Fibroblast of mammary gland (primary cell): ENCODE results near the gene VSIG10L2.

ENCODE experiments used
- DNase-seq: peaks from one replicate; pipeline ENCODE4 v3.0.0-alpha.2; 2010; ENCODE audit warnings: low read depth
- H3K4me3 ChIP-seq: 2 replicates; pipeline ENCODE4 v1.5.1; 2011; ENCODE audit warnings: low read depth, mild to moderate bottlenecking, low read length, moderate library complexity; ENCODE audit not compliant: control insufficient read depth
- TF ChIP-seq, protein P1 (sequence below): conservative IDR thresholded peaks from 2 replicates; pipeline ENCODE4 v1.5.1; 2011; ENCODE audit warnings: low read depth, low read length, inconsistent platforms; ENCODE audit not compliant: control insufficient read depth, insufficient read depth

VSIG10L2 gene

DNA sequence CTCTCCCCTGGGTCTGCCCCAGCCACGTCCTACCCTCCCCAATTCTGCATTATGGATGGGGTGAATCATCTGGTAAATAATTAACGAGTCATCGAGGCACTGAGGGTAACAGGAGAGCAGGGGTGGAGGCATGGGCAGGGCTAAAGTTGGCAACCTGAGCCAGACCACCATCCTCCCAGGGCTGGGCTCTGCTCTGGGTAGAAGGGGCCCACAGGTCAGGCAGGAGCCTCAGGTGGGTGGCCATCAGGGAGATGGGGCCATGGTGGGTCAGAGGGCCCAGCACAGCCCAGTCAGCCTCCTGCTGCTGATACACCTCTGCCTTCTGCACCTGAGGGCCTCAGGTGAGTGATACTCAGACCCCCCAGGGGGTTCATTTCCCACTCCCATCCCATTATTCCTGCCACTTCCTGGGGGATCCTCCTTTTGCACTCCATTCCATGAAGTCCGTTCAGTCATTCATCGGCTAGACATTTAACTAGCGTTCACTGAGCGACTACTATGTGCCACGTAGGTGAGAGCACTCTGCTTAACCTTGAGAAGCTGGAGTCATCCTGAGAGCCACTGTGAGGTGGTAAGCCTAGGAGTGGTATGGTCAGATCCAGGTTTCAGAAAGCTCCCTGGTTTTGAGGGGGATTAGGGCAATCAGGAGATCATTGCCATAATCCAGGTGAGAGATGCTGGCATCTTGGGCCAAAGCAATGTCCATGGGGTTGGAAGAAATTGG lies at the start of gene VSIG10L2:
VSIG10L2 (plus strand) TSS at position 248 of the 724 bp plus-strand sequence; CDS start at position 260, 12 bp downstream.
- TF ChIP-seq, protein P1, sequence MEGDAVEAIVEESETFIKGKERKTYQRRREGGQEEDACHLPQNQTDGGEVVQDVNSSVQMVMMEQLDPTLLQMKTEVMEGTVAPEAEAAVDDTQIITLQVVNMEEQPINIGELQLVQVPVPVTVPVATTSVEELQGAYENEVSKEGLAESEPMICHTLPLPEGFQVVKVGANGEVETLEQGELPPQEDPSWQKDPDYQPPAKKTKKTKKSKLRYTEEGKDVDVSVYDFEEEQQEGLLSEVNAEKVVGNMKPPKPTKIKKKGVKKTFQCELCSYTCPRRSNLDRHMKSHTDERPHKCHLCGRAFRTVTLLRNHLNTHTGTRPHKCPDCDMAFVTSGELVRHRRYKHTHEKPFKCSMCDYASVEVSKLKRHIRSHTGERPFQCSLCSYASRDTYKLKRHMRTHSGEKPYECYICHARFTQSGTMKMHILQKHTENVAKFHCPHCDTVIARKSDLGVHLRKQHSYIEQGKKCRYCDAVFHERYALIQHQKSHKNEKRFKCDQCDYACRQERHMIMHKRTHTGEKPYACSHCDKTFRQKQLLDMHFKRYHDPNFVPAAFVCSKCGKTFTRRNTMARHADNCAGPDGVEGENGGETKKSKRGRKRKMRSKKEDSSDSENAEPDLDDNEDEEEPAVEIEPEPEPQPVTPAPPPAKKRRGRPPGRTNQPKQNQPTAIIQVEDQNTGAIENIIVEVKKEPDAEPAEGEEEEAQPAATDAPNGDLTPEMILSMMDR: no peak
- no peak within 1 kb of the TSS for H3K4me3 ChIP-seq
- DNase-seq: no peak

DNA sequence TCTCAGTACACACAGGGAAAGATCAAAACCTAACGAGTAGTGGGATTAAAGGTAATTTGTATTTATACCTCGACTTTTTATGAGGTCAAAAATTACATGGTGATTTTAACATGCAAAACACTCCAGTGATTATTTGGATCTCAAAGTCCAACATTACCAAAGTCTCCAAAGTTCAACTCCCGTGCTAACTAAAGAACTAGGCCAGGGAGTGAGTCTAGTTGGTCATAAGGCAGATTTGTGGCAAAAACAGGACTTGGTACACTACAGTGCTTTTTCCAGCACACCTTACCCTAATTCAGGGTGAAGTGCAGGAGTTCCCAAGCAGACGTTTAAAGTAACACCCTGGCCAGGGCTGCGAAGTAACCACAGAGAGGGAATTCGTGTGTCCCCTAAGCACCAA lies 44.0 kb upstream of the VSIG10L2 start:
- no peak for DNase-seq
- TF ChIP-seq, protein P1: no peak

DNA sequence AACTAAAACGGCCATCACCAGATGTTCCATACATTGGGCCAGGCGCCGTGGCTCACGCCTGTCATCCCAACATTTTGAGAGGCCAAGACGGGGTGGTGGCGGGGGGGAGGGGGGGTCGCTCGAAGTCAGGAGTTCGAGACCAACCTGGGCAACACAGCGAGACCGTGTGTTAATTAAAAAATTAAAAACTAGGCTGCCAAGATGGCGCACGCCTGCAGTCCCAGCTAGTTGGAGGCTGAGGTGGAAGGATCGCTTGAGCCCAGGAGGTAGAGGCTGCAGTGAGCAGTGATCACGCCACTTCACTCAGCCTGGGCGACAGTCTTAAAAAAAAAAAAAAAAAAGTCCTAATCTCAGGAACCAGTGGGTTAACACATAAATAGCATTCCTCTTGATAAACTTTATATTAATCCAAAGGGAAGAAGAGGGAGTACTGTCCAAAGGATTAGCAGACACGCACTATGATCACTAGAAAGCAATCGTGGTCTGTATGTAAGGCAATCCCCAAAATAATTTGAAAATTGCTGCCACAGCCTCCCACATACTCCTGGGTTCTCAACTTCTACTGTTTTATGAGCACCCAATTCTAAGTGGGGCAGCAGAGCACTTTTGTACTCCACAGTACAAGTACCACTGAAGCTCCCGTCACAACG lies 43.4 kb upstream of the VSIG10L2 start:
- H3K4me3 ChIP-seq: peak overlapping the region; percentile 77
- DNase-seq: peak; percentile 6
- TF ChIP-seq, protein P1: no peak

More for the DNA sequence above, 44.0 kb upstream of the VSIG10L2 start:
- H3K4me3 ChIP-seq: no peak overlapping the region

DNA sequence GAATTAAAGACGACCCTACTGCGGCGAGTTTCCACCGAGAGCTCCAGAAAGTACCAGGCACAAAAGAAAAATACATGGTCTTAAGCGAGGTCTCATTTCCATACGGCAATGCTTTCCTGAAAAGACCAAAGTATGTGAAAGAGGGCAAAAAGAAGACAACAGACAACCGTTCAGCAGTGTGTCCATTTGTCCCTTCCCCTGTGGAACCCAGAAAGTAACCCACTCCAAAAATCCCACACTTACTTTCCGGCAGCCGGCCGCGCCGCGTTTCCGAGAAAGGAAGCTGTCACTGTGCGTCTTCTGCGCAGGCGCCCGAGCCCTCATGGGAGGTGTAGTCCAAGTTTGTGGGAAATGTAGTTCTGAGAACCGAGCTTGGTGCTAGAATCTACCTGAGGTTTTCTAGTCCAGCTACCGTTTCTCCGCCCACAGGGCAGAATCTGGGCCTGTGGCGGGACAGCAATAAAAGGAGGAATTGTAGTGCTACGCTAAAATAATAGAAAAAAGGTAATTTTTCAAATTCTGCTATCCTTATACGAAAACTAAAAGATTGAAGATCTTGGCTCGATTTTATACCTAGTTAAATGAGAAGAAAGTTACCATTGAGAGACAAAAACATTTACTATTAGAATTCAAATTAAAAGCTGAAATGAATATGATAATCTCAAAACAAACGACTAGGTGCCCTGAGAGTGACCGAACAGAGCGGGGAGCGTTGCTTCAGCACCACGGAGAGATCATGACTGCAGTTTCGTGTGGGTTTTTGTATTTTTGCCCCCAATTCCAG lies 42.7 kb upstream of the VSIG10L2 start, which contains the start of gene PUS3:
PUS3 (minus strand) TSS at position 280 of the 784 bp plus-strand sequence. CDS start 6,922 bp downstream, outside the sequence.
- peak; percentile 78 for DNase-seq
- peak within 1 kb of the TSS; percentile 77 for H3K4me3 ChIP-seq
- TF ChIP-seq, protein P1: no peak

DNA sequence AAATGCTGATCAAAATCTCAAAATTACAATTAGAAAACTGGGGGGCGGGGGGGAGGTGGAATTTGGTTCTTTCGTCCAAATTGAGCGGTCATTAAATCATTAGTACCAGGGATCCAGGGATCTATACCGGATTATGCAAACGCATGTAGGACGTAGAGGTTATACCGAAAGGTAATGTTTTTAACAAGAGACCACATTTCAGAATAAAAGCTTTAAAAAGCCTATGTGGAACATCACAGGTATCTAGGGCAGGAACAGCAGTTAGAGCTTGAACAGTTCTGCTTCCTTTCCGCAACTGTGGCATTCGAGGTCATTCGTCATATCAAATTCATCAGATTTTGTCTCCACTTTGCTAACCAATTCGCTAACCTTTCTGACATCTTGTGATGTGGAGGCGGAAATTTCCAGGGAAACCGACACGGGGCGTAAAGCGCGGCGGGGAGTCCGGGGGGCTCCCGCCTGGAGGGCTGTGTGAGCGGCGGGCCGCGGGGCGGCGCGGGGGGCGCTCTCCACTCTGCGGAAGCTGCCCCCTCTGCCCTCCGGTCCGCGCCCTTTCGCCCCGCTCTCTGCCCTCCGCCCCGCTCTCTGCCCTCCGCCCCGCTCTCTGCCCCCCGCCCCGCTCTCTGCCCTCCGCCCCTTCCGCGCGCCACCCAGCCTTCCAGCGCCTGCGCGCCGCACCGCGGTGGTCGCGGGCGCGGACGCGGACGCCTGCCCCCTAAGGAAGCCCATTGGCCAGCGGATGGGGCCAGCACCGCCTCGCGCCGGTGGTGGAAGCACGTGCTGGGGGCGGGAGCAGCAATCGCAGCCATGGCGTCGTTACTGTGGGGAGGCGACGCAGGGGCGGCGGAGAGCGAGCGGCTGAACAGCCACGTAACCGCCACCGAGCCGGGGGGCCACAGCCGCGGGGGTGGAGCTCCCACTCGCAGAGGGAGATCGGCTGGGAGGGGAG lies 41.9 kb upstream of the VSIG10L2 start, which contains the start of gene DDX25:
DDX25 (plus strand) TSS at position 798 of the 949 bp plus-strand sequence; CDS start at position 808, 10 bp downstream.
- DNase-seq: no peak
- TF ChIP-seq, protein P1: no peak

More for the DNA sequence above, 41.9 kb upstream of the VSIG10L2 start, which contains the start of gene DDX25:
- peak within 1 kb of the TSS; percentile 77 for H3K4me3 ChIP-seq
